Suppressor macrophage treated with lipopolysaccharide for 1 hour (primary cell): Measurements from ENCODE around the gene NEDD4L.
"Not testable (repeated sequence)": the region's sequence is repeated elsewhere in the genome, so short reads cannot be mapped to it uniquely, and the experiment has no call there.

Source experiments
- DNase-seq, 3 donors: peaks; one replicate each; pipeline ENCODE4 v3.0.0-alpha.2; 2020 to 2022

The NEDD4L gene

DNA sequence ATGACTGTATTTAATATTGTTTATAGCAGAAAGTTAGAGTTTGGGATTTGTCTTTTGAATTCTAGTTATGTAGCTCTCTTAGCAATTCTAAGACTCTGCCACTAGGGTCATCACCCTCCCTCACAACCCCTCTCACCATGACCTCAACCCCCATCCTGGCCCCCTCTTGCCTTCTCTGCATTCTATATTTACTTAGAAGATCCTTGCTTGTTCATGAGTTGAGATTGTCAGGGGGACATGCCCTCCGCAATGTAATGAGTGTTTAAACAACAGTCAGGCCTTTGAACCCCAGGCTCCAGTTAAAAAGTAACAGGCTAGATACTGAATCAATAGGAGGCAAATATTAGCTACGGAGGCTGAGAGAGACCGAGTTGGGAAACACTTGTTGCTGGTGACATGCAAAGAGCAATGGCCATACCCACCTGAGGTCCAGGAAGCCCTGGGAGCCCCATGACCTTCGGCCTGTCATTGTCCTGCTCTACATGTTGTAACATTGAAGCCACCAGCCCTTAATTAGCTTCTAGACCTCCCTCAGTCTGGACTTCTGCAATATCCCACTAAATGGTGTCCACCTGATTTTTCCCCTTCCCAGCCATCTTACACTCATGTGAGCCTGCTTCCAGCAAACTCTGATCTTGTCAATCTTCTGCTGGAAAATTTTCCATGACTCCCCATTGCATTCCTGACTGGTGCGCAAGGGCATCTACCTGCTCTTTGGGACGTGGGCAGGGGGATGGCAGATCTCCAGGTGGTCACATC is 363.8 kb downstream of the NEDD4L start:
- DNase-seq, result no peak

DNA sequence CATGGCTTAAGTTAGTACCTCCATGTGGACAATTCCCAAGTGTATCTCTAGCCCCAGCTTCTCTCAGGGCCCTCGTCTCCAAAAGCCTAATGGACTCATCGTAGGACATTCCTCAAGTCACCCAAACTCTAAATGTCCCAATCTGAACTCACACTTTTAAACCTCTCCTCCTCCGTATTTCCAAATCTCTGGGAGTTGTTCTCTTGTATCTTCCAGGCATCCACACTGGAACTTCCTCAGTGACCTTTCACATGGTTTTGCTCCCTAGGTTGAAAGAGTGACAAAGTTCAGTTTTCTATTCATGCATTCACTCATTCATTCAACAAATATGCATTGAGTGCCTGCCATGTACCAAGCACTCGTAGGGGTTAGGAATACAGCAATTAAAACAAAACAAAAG is 364.6 kb downstream of the NEDD4L start:
- DNase-seq, result no peak

DNA sequence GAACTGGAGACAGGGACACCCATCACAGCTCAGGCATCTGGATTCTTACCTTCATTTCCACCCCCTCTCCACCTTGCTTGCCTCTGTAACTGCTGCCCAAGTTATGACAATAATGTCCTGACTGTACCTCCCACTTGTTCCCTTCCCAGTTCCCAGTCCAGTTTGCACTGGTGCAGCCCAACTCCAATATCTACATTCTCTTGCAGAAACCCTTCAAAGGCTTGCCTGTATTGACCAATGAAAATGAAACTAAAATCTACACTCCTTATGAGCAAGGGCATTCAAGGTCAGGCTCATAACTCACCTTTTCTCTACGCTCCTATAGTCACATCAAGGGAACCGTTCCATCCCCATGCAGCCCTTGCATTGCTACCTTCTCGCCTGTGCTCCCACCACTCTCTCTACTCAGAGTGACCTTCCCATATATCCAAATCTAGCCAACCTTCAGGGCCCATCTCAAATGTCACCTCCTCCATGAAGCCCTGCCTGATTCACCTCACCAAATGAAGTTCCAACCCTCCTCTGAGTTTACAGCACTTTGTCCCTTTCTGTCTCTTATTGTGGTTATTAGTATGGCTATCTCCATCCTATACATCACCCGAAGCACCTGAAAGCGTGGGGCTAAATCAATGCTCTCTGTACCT is 365.9 kb downstream of the NEDD4L start:
- no peak for DNase-seq

DNA sequence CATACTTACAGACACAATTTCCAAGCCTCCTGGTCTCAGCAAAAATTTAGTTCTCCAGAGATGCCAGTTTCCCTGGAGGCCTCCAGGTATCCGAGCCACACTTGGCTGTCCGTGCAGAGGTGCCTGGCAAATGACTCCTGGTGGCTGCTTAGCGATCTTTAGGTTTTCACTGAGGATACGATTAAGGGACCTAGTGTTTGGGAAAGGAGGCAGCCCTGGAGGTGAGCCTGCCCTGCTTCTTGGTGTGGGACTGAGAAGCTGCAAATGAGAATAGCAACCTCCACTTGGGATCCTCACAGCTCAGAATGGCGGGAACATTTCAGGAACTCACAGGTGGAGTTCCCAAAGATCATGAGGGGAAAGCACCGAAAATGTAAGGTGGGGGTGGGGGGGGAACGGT is 367.3 kb downstream of the NEDD4L start:
- no peak for DNase-seq

DNA sequence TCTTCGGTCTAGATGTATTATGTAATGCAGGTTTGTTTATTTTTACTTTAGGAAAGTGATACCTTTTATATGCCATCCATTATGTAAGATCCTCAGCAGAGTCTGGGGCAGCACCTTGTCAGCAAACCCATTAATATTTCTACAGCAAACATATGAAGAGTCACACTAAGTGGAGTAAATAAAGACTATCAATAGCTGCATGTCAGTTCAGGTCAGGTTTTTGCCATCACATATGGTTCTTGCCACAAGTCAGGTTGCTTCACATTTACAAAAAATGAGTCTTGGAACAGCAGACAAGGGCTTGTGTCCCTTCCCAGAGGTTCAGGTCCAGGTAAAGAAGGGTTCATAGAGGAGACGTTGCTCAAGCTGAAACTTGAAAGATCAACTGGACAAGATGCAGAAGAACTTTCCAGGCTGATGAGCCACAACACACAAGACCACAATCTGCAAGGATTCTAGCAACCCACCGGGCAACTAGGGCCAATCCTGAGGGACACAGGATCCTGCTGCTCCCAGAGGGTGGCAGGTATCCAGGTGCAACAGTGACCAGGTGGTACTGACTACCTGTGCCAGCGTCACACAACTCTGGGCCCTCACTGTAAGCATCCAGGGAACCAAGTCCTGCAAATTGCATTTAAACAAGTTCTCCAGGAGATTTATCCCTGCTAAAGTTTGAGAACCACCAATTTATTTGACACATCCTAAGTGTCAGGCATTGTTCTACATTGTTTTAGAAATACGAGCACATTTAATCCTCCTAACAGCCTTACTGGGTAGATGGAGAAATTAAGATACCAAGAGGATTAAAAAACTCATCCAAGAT is 369.0 kb downstream of the NEDD4L start:
- DNase-seq, result no peak

DNA sequence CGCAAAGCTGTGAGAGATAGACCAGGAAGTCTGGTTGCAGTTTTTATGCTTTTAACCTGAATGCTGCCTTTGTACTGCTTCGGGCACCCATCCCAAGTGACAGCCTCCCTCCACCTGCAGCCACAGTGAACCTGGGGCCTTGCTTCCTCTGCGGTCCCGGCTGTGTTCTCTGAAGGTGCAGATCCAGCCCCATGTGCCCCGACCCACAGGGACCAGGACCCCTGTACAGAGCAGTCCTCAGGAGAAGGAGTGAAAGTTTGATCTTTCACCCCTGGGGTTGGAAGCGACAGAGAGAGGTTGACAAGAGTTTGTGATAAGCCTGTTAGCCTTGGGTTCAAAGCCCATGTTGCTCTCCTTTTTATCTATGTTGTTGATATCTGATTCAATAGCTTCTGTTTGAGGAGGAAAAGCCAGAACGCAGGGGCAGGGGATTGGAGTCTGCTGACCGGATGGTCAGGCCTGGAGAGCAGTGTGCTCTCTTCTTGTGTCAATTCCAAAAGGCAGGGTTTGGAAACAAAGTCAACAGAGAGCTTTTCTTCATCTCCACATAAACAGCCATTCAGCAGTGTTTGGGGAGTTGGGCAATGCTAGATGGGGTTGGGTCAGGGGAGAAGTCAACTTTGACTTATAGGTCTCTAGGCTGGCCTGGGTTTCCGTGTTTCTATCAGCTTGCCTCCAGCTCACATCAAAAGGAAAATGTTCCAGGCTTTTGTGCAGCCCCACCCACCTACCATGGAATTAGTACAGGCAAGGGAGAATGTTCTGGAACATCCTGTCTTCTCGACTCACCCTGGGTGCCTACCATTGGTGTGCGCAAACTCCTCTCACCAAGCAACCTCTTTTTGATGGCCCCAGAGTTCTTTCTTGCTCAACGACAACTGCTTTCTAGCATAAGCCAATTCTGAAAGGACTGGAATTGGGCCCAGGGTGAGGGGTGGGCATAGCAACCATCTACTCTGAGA is 369.9 kb downstream of the NEDD4L start:
- DNase-seq, result no peak

DNA sequence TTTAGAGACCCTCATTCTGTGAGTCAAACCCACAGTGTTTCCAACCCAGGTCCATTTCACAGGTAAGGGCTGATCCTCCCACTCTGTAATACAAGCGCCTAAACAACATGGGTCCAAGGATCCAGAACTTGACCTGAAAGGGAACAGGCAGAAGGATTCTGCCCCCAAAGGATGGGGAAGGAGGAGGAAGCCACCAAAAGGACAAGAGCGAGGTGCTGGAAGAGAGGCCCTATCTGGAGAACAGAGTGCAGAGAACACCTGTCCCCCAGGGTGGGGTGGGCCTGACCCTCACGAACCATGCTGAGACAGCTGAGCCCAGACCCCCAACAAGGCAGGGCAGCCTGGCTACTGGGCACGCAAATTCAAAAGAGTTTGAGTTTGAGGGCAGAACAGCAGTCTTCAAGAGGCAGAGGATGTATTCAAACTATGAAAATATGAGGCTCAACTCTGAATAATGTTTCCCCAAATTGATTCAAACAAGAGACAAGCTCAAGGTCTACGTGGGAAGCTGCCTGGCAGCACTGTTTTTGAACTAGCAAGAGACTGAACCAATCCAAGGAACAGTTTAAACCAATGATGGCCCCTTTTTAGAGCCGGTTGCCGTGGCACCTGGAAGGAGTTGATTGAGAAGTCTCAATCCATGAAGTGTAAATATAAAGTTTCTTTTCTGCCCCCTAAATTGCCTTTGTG is 372.1 kb downstream of the NEDD4L start:
- no peak for DNase-seq

DNA sequence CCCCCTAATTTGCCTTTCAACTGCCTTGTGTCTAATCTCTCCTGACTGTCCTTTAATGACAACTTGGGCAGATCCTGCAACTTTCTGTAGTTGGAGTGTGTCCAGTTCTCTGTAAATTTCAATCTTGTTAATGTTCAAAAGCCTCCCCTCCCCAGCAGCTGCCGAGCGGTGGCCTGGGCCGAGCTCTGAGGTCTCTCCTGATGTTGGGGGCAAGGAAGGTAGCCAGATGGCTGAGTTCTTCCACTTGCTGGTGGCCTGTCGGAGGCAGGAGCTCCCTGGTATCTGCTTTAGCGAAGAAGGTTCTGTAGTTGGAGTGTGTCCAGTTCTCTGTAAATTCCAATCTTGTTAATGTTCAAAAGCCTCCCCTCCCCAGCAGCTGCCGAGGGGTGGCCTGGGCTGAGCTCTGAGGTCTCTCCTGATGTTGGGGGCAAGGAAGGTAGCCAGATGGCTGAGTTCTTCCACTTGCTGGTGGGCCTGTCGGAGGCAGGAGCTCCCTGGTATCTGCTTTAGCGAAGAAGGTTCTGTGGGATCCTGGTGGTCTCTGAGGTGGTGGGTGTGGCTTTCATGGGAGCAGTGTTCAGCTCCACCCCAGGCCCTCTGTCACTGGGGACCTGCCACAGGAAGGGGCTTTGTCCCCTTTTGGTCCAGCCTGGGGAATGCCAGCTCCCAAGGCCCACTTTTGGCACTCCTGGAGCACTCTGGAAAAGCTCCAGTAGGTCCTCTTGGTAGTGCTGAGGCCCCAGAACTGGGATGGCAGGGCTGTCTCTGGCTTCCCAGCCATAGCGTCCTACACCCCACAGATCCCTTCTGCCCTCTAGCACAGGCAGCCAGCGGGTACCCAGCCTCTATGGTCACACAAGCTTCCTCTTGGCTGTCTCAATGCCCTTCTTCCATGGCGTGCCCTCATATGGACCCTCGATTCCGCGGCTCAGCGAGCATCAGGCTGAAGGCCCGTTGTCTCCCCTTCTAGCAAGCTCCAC is 373.0 kb downstream of the NEDD4L start:
- DNase-seq, result no peak

DNA sequence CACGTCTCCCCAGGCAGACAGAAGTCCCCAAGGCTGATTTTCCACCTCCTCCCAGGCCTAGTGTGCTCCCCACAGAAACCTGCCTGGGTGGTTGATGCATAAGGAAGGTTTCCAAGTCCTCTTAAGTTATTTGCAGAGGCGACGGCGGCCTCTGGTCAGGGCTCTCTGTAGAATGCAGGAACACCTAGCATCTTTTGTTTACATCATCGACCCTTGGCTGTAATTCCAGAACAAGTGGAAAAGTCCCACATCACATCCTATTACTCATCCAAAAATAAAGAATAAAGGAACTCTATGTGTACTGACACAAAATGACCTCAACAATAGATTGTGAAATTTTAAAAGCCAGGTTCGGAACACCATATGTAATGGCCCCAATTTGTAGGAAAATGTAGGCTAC is 373.7 kb downstream of the NEDD4L start:
- DNase-seq, result peak in 2 of 3 donors; percentile 27 to 42

DNA sequence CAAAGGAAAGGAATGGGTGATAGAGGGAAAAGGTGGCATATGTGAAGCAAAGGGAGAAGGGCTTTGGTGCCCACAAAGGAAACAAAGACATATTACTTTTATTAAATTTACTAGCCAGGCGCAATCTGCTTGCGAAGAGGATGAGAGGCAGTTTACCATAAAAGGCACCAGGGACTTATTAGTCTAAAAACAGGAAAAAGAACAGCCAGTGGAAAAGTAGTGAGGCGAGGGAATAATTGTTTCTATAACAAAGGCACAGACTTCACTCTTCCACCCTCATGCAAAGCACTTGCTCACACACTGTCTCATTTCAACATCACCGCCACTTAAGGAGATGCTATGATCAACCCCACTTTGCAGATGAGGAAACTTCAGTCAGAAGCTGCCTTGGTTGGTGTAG is 374.3 kb downstream of the NEDD4L start:
- DNase-seq, result no peak

DNA sequence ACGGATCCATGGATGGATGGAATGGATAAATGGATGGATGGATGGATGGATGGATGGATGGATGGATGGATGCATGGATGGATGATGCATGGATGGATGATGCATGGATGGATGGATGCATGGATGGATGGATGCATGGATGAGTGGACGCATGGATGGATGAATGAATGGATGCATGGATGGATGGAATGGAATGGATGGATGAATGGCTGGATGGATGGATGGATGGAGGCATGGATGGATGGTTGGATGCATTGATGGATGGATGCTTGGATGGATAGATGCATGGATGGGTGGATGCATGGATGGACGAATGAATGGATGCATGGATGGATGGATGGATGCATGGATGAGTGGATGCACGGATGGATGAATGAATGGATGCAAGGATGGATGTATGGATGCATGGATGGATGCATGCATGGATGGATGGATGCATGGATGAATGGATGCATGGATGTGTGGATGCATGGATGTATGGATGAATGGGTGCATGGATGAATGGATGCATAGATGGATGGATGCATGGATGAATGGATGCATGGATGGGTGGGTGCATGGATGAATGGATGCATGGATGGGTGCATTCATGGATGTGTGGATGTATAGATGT is 375.7 kb downstream of the NEDD4L start:
- DNase-seq, result no peak

DNA sequence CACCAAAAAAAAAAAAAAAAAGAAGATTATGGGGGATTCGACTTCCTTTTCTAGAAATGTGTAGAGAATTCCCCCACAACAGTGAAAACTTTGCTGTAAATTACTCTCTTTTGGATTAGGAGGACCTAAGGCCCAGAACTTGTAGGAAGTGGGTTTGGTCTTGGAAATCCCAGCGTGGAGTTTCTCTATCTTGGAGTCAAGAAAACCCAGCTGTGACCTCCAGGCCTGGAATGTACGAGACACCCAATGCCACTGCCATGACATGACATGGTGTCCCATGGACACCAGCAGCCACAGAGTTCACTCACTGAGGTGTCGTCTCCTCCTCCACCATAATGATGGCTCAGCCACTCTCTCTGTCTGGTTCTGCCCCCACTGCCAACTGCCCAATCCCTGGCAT is 382.6 kb downstream of the NEDD4L start:
- peak; percentile 57 to 74 (median 70) for DNase-seq

DNA sequence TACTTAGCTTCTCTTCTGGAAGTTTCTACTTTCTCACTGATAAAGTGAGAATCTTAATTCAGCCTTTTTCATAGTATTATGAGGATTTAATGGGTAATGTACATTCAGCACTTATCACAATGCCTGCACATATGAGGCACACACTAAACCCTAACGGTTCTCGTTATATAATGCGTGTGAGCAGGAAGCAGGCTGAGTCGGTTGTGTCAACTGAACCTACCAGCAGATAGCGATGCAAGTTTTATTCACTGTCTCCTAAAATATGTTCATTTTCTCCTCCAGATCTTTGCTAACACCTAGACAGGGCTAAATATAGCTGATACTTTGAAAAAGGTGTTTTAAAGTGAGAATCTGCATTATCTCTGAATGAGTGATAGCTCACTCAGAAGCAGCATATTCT is 383.3 kb downstream of the NEDD4L start:
- DNase-seq, result no peak

DNA sequence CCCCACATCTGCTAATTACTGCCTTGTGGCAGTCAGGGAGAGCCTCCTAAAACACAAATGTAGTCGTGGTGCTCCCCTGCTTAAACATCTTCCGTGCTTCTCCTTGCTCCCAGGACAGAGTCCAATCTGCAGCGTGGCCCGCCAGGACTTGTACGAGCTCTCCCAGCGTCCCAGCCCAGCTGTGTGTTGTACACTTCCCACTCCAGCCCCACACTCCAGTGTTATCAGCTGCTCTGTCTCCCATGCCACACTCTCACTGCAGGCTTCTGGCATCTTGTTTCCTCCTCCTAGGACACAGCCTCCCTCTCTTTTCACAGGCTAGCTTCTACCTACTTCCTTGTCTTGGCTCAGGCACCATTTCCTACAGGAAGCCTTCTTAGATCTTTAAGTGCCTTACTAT is 385.4 kb downstream of the NEDD4L start:
- DNase-seq, result no peak

DNA sequence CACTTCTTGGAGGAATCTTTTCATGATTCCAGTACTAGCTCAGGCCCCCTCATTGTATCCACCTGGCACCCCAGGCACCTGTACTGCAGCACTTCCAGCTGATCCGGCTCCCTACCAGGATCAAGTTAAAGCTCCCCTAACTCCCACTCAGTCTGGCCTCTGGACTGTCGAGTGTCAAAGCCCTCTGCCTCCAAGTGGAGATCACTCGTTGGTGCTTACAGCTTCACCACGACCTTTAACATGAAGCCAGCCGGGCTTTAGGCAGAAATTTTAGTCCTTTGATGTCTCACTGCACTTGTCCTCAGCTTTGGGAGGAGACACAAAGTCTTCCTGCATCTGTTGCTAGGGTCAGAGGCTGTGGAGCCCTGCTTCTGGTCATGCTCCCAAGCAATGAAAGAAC is 387.2 kb downstream of the NEDD4L start:
- no peak for DNase-seq

DNA sequence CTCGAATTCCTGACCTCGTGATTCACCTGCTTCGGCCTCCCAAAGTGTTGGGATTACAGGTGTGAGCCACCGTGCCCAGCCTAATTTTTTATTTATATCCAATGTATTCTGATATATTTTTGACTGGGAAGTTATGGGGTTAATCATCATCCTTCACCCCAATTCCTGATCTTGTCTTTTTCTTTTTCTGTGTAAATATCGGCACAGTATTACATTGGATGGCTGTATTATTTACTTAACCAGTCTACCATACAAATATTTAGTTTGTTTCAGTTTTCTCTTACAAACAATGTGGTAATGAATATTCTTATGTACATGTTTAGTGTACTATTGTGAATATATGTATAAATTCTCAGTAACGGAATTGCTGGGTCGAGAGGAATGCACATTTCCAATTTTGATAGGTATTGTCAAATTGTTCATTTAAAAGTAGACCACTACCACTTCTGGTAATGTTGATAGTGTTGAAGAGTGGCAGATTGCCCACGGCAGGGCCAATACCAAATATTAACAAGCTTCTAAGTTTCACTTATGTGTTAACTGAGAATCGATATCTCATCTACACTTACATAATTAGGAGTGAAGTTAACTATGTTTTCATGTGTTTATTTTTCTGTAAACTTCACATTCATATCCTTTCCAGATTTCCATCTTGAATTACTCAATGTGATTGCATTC is 388.2 kb downstream of the NEDD4L start:
- DNase-seq, result no peak

DNA sequence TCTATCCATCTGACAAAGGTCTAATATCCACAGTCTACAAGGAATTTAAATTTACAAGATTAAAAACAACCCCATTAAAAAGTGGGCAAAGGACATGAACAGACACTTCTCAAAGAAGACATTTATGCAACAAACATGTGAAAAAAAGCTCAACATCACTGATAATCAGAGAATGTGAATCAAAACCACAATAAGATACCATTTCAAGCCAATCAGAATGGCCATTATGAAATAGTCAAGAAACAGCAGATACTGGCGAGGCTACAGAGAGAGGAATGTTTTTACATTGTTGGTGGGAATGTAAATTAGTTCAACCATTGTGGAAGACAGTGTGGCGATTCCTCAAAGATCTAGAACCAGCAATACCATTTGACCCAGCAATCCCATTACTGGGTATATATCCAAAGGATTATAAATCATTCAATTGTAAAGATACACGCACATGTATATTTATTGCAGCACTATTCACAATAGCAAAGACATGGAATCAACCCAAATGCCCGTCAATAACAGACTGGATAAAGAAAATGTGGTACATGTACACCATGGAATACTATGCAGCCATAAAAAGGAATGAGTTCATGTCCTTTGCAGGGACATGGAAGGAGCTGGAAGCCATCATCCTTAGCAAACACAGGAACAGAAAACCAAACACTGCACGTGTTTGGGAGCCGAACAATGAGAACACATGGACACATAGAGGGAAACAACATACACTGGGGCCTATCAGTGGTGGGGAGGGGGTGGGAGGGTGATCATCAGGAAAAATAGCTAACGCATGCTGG is 391.4 kb downstream of the NEDD4L start:
- not testable (repeated sequence) for DNase-seq

DNA sequence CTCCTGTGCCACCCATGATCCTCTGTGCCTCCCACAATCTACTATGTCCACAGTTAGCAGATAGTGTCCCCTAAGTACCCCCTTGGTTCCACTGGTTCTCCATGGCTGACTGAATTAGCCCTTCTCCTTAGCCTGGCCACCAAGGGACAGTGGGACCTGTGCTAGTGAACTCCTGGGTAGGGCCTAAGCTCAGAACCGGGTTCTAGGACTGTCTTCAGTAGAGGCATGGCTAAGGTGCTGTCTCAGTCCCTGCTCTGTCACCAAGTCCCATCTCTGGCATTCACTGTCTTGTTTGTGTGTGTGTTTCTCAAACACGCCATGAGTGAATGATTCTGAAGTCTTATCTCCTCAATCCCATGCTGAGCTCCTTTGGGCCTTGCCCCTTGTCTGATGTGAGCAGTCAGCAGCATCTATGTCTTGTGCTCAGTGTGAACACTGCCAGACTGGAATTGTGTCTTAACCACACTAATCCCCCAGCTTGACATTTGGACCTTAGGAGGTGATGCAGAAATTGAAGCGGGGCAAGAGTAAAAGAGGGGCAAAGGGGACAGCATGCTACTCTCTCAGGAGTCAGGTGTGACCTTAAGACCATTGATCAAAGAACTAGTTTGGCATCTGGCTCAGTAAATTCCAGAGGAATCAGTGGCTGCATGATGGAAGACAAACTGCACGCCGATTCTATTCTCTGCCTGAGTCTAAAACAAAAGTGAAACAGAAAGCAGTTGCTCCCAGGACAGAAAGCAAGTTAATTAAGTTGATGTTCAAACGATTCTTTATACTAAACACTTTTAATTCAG is 394.3 kb downstream of the NEDD4L start:
- peak; percentile 13 to 32 (median 15) for DNase-seq
